GM19438 (cell line): Measurements from ENCODE around the gene STARD13.

ENCODE experiments used
- ATAC-seq: cut with Tn5 transposase; IDR thresholded peaks from one replicate; pipeline ENCODE4 v1.9.1; 2021; ENCODE audit warnings: low read depth; ENCODE audit not compliant: unreplicated experiment

Gene STARD13

GRCh38 chr13:33230178-33230881 lies 55.2 kb downstream of the STARD13 start:
- ATAC-seq = no peak

DNA sequence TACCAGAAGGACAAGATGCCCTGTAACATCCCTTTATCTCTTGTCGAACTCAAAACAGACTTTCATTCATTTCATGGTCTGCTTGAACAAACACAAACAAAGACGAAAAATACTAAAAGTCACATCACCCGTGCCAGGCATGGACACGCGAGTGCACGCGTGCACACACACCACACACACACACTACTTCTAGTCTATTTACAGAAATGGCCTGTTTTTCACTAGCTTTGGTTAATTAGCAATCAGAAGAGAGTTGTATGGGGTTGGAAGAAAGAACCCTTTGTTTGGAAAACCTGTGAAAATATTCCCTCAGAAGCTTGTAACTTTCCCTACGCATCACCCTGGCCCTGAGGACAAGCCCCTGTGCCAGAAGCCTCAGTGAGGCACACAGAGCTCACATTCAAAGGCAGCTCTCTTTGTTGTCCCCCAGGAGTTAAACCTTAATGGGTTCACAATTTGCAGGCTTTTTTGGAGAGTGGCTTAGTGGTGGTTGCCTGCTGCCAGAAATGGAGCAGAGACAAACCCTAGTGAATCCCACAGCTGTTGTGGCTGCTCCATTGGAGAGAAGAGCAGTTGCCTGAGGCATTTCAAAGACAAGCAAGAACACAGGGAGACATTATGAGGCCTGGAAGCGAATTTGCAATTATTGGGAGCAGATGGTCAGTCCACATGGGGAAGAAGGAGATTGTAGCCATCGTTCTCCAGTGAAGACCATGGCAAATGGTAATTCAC lies 55.9 kb downstream of the STARD13 start:
- ATAC-seq = no peak

GRCh38 chr13:33228648-33229445 lies 56.7 kb downstream of the STARD13 start:
- ATAC-seq = peak; percentile 66

- ATAC-seq = no peak
Observed at GRCh38 chr13:33227927-33228647, 57.5 kb downstream of the STARD13 start.

DNA sequence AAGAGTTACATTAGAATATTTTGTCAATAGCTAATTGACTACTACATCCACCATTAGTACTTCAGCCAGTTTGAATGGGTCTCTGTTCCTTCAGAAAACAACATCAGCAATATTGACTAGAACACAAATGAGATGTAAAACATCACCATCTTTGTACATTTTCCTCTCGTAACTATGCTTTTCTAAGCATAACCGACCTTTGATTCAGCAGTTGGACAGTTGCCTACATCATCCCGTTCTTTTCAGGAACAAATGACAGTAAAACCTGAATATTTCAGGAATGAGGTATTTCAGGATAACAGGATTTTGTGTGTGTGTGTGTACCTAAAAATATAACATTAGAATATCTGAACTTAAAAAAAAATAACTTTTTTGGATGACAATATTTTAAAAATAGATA lies 60.9 kb downstream of the STARD13 start:
- no peak for ATAC-seq

DNA sequence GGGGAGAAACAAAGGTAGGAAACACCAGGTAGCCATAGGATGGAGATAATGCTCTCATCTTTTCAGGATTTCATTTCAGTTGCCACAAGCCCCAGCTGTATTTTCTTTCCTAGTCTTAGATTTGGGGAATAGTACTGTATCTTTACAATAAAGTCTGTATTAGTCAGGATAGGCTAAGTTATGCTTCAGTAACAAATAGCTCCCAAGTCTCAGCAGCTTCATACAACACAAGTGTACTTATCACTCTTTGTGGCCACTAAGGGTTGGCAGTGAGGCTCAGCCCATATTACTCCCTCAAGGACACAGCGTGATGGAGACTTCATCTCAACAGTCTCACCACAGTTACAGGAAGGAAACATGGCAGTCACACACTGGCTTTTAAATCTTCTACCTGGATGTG lies 61.4 kb downstream of the STARD13 start:
- ATAC-seq = no peak

DNA sequence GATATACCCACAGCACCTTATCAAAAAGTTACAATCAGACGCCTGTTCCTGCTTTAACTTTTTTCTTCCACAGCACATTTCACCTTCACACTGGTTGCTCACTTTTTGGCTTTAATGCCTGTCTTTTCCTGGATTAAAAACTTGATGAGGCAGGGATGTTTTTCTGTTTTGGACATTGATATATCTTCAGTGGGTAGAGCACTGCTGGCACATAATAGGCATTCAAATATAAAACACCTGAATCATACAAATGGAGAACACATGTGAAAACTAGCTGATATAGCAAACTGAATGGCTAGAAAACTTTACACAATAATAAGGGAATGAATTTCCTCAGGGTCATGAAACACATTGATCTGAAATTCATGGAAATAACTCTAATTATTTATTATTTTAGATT lies 65.6 kb downstream of the STARD13 start:
- no peak for ATAC-seq

DNA sequence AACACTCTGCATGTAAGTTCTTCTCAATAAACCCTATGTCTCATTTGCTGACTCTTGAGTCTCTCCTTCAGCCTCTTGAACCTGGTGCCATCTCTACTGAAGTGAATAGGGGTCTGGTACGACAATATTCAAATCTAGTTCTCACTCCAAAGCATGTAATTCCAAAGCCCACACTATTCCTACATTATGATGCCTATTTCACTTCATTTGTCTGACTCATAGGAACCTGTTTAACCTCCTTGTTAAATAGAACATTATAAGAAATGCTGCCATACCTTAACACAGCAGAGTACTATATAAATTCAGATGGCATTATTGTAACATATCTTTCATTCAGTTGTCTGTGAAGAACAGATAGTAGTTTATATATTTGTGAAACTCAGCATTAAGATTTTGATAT lies 67.1 kb downstream of the STARD13 start:
- no peak for ATAC-seq

DNA sequence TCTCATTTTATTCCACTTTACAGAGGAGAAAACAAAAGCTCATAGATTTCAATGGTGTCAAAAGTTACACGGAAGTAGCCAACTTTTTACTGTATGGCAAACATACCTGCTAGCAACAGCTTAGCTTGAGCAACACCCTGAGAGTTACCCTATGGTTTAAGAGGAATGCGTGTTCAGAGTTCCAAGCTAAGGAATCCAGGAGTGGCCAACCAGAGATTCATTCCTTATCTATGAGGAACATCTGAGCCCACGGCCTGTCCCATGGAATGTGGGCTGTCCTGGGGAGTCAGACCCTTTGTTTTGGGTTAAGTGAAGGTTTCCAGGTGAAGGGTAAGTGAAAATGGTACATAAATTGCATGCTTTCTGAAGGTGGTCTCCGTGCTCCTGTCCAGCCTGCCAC lies 67.5 kb downstream of the STARD13 start:
- no peak for ATAC-seq

DNA sequence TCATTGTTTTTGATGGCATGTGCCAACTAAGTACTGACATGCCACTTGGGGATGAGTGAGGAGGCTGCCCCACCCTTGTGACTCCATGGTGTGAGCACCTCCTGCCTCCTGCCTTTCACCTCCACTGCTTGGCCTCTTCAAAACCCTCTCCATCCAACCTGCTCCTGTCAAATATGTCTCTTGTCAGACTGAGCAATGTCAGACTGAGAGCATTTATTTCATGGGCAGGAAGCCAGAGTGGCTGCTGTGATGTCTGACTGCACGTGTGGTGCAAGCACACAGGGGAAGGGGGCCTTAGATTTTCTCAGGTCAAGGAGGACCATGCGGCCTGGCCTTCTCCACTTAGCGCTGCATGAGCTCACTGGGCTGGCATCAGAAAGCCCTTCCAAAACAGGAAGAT lies 68.3 kb downstream of the STARD13 start:
- ATAC-seq = no peak

- ATAC-seq = no peak
Observed at GRCh38 chr13:33213797-33214196, 71.8 kb downstream of the STARD13 start.

- no peak for ATAC-seq
Observed at GRCh38 chr13:33213024-33213768, 72.4 kb downstream of the STARD13 start.

GRCh38 chr13:33212396-33212795 lies 73.2 kb downstream of the STARD13 start:
- no peak for ATAC-seq

GRCh38 chr13:33210090-33210489 lies 75.5 kb downstream of the STARD13 start:
- ATAC-seq = no peak

GRCh38 chr13:33208290-33209220 lies 77.0 kb downstream of the STARD13 start:
- ATAC-seq = no peak

- ATAC-seq = no peak
Observed at GRCh38 chr13:33207615-33207961, 78.0 kb downstream of the STARD13 start.

- no peak for ATAC-seq
Observed at GRCh38 chr13:33206945-33207614, 78.5 kb downstream of the STARD13 start.

- no peak for ATAC-seq
Observed at GRCh38 chr13:33206425-33206824, 79.1 kb downstream of the STARD13 start.

GRCh38 chr13:33205804-33206221 lies 79.7 kb downstream of the STARD13 start:
- peak; percentile 51 for ATAC-seq
